ENCODE measurements around the gene RAB11FIP3.

The RAB11FIP3 gene

DNA sequence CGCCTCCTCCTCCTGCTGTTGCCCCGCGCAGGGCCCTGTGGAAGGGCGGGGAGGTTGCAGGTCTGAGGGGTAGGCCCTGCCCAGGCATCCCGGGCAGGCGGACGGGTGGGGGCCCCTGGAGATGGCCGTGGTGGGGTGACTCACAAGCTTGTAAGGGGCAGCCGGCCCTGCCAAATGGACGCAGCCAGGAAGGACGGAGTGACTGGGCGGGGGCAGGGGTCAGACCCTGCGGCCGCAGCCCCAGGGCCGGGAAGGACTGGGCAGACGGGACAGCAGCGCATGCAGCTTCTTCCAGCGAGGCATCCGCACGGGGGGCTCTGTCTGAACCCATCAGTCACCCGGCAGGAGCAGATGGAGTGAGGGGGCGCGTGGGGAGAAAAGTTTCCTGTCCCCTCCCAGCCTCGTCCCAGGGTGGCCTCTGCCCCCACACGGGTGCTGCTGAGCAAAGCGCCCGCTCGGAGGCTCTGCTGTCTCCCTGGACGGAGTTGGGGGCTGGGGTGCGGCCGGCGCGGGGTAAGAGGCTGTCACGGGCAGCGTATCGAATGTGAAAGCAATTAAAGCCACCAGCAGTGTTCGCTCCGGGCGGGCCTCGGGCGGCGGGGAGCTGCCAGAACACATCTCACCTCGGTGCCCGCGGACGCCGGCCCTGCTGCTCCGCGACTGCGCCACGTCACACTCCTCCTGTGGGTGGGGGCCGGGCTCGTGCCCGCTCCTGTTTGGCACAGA, 129.4 kb downstream of the RAB11FIP3 start:
- Histone ChIP-seq H3K4me3 (ENCODE audit: low read depth, low read length) (no peak overlapping the region), H3K36me3 (ENCODE audit: control insufficient read depth, insufficient read depth, low read length) (peaks cover 14% of the 10 kb centered on the region), H3K9ac (ENCODE audit: low read depth, low read length) (no peak overlapping the region), H3K27ac (ENCODE audit: low read depth, low read length) (no peak overlapping the region), H3K4me1 (ENCODE audit: control insufficient read depth, insufficient read depth, low read length) (no peaks in the 10 kb centered on the region), H3K9me3 (ENCODE audit: control insufficient read depth, insufficient read depth, low read length) (no peaks in the 10 kb centered on the region), H3K27me3 (ENCODE audit: control insufficient read depth, insufficient read depth, low read length) (peaks cover 15% of the 10 kb centered on the region)

DNA sequence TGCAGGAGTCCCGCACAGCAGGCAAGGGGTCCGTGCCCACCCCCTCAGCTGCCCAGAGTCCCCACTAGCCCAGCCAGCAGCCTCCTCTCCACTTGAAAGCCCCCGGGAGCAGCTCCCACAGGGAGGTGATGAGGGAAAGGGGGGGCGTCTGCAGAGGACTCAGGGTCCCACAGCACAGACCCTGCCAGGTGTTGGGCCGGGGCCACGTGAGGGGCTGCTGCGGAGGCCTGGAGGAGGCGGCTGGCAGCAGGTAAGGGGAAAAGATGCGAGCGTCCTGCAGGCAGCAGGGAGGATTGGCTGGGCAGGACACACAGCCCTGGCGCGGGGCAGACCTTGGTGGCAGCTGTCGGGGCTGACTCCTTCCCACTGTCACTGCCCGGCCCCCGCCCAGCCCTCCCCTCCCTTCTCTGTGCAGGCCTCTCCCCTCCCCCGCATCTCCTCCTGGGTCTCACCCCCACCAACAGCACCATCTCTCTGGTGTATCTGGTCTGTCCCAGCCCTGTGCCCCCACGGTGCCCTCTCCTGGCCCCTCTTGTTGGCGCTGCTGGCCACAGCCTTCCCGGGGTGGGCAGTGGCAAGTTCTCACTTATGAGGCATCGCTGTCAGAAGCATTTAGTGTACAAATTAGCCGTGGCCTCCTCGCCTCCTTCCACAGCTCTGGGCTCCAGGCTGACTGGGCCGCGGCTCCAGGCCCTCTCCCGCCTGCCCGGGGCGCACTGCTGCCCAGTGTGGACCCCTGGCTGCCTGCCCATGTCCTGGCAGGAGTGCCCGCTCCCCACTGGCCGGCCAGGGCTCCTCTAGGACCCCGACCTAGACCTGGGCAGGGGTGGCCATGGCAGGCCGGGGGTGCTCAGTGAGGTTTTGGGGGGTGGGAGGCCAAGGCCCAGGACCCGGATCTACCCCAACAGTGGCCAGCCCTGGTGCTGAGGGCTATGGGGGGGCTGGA, 130.4 kb downstream of the RAB11FIP3 start:
- peaks cover 14% of the 10 kb centered on the region for H3K36me3 ChIP-seq (ENCODE audit: control insufficient read depth, insufficient read depth, low read length)
- H3K27me3 ChIP-seq (ENCODE audit: control insufficient read depth, insufficient read depth, low read length) = peaks cover 23% of the 10 kb centered on the region
- no peak overlapping the region for H3K9ac ChIP-seq (ENCODE audit: low read depth, low read length)
- H3K4me3 ChIP-seq (ENCODE audit: low read depth, low read length) = no peak overlapping the region
- no peaks in the 10 kb centered on the region for H3K4me1 ChIP-seq (ENCODE audit: control insufficient read depth, insufficient read depth, low read length)
- H3K27ac ChIP-seq (ENCODE audit: low read depth, low read length) = no peak overlapping the region
- H3K9me3 ChIP-seq (ENCODE audit: control insufficient read depth, insufficient read depth, low read length) = no peaks in the 10 kb centered on the region

DNA sequence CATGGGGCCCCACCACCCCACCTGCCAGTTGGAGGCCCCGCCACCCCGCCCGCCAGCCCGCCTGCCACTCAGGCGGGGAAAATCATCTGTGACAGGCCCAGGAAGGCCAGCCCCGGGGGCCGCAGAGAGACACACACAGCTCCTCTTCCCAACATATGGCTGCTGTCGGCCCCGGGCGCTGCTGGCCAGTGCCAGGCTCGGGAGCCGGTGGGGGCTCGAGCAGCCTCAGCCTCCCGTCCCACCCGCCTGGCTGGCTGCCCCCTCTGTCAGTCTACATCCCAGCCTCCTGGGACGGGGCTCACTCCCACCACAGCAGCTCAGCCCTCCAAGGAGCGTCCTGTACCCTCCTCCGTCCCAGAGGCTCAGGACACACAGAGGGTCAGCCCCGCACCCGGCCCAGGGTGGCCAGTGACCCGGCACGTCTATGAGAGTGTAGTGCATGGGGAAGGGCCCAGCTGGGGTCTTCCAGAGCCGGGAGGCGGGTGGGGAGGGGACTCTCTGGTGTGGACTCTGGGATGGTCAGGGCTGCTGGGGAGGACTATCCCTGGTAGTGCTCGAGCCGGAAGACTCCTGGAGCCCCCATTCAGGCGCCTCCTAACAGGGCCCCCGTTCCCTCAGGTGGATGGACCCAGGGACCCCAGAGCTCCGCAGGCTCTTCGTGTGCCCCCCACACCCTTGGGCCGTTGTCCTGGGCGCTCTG, 131.2 kb downstream of the RAB11FIP3 start:
- Histone ChIP-seq H3K4me1 (ENCODE audit: control insufficient read depth, insufficient read depth, low read length) (no peaks in the 10 kb centered on the region), H3K9me3 (ENCODE audit: control insufficient read depth, insufficient read depth, low read length) (no peaks in the 10 kb centered on the region), H3K4me3 (ENCODE audit: low read depth, low read length) (no peak overlapping the region), H3K9ac (ENCODE audit: low read depth, low read length) (no peak overlapping the region), H3K27me3 (ENCODE audit: control insufficient read depth, insufficient read depth, low read length) (peaks cover 31% of the 10 kb centered on the region), H3K36me3 (ENCODE audit: control insufficient read depth, insufficient read depth, low read length) (peaks cover 9% of the 10 kb centered on the region), H3K27ac (ENCODE audit: low read depth, low read length) (no peak overlapping the region)

DNA sequence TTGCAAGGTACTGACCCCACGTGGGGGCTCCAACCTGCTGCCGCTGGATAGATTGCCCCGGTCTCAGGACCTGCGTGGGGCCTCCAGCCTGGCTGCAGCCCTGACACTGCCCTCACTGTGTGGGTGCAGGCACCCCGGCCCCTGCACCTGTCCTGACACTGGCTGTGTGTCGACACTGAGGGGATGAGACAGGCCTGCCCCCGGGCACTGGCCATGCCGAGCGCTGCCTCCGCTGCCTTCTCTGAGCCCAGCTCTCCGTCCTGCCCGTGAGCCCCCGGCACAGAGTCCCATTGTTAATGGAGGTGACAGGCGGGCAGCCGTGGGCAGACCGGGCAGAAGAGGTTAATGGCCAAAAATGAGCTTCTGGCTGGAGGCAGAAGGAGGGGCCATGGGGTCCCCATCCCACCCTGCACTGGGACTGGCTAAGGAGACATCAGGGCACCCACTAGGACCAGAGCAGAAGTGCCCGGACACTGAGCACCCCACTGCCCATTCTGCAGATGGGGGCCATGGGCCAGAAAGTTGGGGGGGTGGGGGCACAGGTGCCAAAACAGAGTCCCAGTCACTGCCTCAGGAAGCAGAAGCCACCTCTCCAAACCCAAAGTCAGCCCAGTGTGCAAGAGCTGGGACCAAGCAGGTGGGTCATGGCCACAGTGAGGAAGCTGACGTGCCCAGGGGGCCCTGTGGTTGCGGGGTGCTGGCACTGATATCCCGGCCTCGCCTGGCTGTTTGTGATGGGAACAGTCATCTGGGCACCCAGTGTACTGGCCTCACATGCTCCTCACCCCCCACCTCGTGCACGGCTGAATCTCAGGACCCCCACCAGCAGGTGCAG, 132.2 kb downstream of the RAB11FIP3 start:
- Histone ChIP-seq H3K36me3 (ENCODE audit: control insufficient read depth, insufficient read depth, low read length) (no peaks in the 10 kb centered on the region), H3K9me3 (ENCODE audit: control insufficient read depth, insufficient read depth, low read length) (no peaks in the 10 kb centered on the region), H3K9ac (ENCODE audit: low read depth, low read length) (no peak overlapping the region), H3K27ac (ENCODE audit: low read depth, low read length) (no peak overlapping the region), H3K4me1 (ENCODE audit: control insufficient read depth, insufficient read depth, low read length) (no peaks in the 10 kb centered on the region), H3K4me3 (ENCODE audit: low read depth, low read length) (no peak overlapping the region), H3K27me3 (ENCODE audit: control insufficient read depth, insufficient read depth, low read length) (peaks cover 42% of the 10 kb centered on the region)

DNA sequence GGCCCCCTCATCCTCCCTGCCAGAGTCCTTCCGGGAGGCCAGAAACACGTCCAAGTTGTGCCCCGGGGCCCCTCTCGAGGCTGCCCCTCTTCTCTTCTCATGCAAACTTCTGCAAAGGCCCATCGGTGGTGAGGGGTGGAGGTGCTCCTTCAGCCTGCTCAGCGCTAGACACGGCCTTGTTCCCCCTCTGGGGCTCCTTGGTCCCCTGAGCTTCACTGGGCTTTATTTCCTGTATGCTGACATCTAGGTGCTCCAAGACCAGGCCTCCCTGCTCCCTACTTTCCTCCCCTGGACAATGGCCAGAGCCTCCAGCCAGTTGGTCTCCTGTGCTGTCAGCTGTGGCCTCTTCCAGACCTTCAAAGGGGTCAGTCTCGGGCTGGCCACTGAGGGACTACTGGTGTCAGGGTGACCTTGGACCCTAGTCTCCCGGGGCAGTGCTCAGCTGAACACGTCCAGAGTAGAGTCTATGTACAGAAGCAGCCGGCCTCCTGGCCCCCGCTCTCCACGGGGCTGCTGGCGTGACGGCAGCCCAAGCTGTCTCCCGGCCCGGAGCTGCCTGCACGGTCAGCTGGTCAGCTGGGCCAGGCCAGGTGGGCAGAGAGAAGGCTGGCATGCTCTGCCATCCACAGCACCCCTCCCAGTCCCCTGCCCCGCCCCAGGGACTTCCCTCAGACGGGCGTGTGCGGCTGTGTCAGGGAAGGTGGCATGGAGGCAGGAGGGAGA, 133.0 kb downstream of the RAB11FIP3 start:
- Histone ChIP-seq H3K9ac (ENCODE audit: low read depth, low read length) (no peak overlapping the region), H3K27ac (ENCODE audit: low read depth, low read length) (no peak overlapping the region), H3K4me3 (ENCODE audit: low read depth, low read length) (no peak overlapping the region), H3K9me3 (ENCODE audit: control insufficient read depth, insufficient read depth, low read length) (no peaks in the 10 kb centered on the region), H3K4me1 (ENCODE audit: control insufficient read depth, insufficient read depth, low read length) (no peaks in the 10 kb centered on the region), H3K36me3 (ENCODE audit: control insufficient read depth, insufficient read depth, low read length) (no peaks in the 10 kb centered on the region), H3K27me3 (ENCODE audit: control insufficient read depth, insufficient read depth, low read length) (peaks cover 42% of the 10 kb centered on the region)

DNA sequence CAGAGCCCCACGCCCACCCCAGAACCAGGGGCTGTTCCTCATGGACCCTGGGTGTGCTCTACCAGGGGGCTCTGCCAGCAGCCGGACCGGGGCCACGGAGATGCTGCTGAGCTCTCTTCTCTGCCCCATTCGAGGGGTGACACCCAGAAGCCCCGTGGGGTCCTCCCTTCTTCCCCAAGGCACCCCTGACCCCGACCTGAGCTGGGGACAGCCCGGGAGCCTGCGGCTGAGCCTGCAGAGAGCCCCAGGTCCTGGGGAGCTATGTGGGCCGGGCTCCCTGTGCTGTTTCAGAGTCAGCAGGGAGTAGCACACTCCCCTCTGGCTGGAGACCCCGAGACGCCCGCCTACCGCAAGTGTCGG, 133.6 kb downstream of the RAB11FIP3 start:
- H3K27ac ChIP-seq (ENCODE audit: low read depth, low read length) = no peak overlapping the region
- H3K4me1 ChIP-seq (ENCODE audit: control insufficient read depth, insufficient read depth, low read length) = no peaks in the 10 kb centered on the region
- H3K9me3 ChIP-seq (ENCODE audit: control insufficient read depth, insufficient read depth, low read length) = no peaks in the 10 kb centered on the region
- H3K4me3 ChIP-seq (ENCODE audit: low read depth, low read length) = no peak overlapping the region
- no peak overlapping the region for H3K9ac ChIP-seq (ENCODE audit: low read depth, low read length)
- no peaks in the 10 kb centered on the region for H3K36me3 ChIP-seq (ENCODE audit: control insufficient read depth, insufficient read depth, low read length)
- H3K27me3 ChIP-seq (ENCODE audit: control insufficient read depth, insufficient read depth, low read length) = peaks cover 42% of the 10 kb centered on the region

DNA sequence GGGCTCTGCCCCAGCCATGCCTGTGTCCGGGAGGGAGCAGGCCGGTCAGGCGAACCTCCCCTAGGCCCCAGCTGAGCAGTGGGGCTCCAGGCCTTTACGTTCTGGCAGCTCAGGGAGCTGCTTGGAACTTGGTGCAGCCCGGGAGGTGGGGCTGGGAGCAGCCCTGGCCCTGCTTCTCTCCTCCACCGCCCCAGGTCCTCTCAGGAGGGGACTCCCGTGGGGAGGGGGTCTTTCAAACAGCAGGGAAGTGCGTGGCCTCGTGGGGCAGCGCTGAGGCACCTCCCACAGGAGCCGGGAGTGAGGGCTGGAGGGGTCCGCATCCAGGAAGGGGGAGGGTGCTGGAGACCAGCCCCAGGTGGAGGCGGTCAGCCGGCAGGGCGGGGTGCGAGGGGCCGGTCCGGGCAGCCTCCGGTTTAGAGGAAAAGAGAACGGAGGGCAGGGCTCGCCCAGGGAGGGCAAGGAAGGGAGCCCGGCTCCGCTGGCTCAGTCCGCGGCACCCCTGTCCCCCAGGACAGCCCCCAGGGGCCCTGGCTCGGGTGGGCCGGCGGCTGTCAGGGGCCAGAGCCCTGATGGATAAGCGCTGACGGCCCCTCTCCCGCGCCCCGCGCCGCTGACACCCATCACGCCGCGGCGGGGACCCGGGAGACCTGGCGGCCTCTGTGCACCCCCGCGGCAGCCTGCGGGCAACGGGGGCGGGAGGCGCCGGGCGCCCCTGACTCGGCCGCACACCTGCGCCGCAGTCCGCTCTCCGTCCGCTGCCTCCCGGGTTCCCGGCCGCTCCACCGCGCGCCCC, 134.2 kb downstream of the RAB11FIP3 start:
- H3K27me3 ChIP-seq (ENCODE audit: control insufficient read depth, insufficient read depth, low read length) = peaks cover 42% of the 10 kb centered on the region
- H3K4me1 ChIP-seq (ENCODE audit: control insufficient read depth, insufficient read depth, low read length) = no peaks in the 10 kb centered on the region
- peak overlapping the region; percentile 45; the same call in 1 of the 2 replicates for H3K4me3 ChIP-seq (ENCODE audit: low read depth, low read length)
- H3K9me3 ChIP-seq (ENCODE audit: control insufficient read depth, insufficient read depth, low read length) = no peaks in the 10 kb centered on the region
- H3K27ac ChIP-seq (ENCODE audit: low read depth, low read length) = no peak overlapping the region
- H3K36me3 ChIP-seq (ENCODE audit: control insufficient read depth, insufficient read depth, low read length) = no peaks in the 10 kb centered on the region
- H3K9ac ChIP-seq (ENCODE audit: low read depth, low read length) = no peak overlapping the region

DNA sequence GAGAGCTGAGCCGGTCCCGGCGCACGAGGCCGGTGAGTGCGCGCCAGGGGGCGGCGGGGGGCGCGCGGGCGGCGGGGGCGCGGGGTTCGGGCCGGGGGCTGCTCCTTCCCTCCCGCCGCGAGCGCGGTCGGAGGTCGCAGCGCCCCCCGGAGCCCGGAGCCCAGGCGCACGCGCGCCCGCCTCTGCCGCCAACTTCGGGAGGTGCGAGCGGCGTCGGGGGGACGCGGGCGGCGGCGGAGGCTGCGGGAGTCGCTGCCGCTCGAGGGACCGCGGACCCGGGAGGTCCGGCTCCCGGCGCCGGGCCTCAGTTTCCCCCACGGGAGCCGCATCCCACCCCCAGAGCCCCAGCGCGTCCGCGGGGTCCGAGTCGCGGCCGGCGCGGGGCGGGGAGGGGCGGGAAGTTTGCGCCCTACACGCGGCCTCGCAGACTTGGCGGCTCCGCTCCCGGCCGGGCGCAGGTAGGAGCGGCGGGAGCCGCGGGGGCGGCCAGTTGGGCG, 134.8 kb downstream of the RAB11FIP3 start, which contains the start of gene PRR35:
TSS of gene PRR35 (plus strand) at position 191 of the 497 bp plus-strand sequence. CDS start 2,901 bp downstream, outside the sequence.
- no peaks in the 10 kb centered on the region for H3K9me3 ChIP-seq (ENCODE audit: control insufficient read depth, insufficient read depth, low read length)
- H3K27ac ChIP-seq (ENCODE audit: low read depth, low read length) = no peak within 1 kb of the TSS
- no peak within 1 kb of the TSS for H3K9ac ChIP-seq (ENCODE audit: low read depth, low read length)
- no peaks in the 10 kb centered on the region for H3K4me1 ChIP-seq (ENCODE audit: control insufficient read depth, insufficient read depth, low read length)
- H3K36me3 ChIP-seq (ENCODE audit: control insufficient read depth, insufficient read depth, low read length) = no peaks in the 10 kb centered on the region
- H3K27me3 ChIP-seq (ENCODE audit: control insufficient read depth, insufficient read depth, low read length) = peaks cover 42% of the 10 kb centered on the region
- H3K4me3 ChIP-seq (ENCODE audit: low read depth, low read length) = peak within 1 kb of the TSS; percentile 45; the same call in 1 of the 2 replicates

DNA sequence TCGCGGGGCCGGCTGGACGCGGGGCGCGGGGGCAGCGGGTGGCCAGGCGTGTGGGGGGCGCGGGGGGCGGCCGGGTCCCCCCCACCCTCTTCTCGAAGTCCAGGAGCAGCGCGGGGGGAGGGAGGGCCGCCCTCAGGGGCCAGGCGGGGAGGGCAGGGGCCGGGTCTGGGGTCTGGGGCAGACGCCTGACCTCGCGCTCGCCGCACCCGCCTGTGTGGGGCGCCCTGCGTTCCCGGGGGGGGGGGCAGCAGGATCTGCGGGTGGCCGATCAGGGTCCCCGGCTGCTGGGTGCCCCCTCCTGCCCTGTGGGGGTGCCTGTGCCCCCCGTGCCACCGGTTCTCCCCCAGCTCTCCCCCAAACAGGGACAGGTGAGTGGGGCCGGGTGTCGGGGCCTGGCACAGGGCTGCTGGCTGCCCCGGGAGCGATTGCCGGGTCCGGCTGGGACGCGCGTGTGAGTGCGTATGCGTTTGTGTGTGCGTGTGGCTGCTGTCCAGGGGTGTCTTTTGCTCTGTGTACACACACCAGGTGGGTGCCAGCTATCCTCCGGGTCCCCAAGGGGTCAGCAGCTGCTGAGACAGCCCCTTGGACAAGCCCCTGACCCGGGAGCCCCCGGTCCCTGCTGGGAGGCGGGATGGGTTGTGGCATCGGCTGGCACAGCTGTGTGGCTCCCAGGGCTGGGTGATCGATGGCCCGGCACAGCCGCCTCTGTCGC, 135.4 kb downstream of the RAB11FIP3 start:
- Histone ChIP-seq H3K4me3 (ENCODE audit: low read depth, low read length) (no peak overlapping the region; the same call in 1 of the 2 replicates), H3K27ac (ENCODE audit: low read depth, low read length) (no peak overlapping the region), H3K9ac (ENCODE audit: low read depth, low read length) (no peak overlapping the region), H3K36me3 (ENCODE audit: control insufficient read depth, insufficient read depth, low read length) (no peaks in the 10 kb centered on the region), H3K9me3 (ENCODE audit: control insufficient read depth, insufficient read depth, low read length) (no peaks in the 10 kb centered on the region), H3K27me3 (ENCODE audit: control insufficient read depth, insufficient read depth, low read length) (peaks cover 42% of the 10 kb centered on the region), H3K4me1 (ENCODE audit: control insufficient read depth, insufficient read depth, low read length) (no peaks in the 10 kb centered on the region)
